NCI-H1930 (cell line): ENCODE measurements around the gene ATP5F1E.
"Not testable (repeated sequence)": the region's sequence is repeated elsewhere in the genome, so short reads cannot be mapped to it uniquely, and the experiment has no call there.

Source experiments
- DNase-seq, 2 experiments: peaks; one replicate each; lab custom pipeline; 2025; lab: John Stamatoyannopoulos, UW

ATP5F1E gene

GRCh38 chr20:59019217-59019616, 12.9 kb downstream of the ATP5F1E start, which contains the start of gene TUBB1:
Gene TUBB1, plus strand, starts transcription at chr20:59019429. Its CDS starts 94 bp downstream, at chr20:59019523.
- no peak for DNase-seq

DNA sequence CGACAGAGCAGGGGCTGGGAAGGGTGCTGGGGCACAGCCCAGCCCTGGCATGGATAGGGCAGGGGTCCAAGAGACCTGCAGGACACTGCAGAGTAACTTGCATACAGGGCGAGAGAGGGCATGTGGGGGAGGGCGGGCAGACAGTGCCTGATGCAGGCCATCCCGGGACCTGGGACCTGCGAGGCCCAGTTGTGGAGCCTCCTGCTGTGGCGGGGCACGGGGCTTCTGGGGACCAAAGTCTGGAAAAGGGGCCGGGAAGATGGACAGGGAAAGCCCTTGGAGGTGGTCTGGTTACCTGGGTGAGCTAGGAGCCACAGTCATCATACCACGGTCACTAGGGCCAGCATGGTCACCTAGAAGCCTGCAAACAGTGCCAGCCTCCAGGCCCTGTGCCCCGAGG, 13.3 kb downstream of the ATP5F1E start:
- no peak for DNase-seq

DNA sequence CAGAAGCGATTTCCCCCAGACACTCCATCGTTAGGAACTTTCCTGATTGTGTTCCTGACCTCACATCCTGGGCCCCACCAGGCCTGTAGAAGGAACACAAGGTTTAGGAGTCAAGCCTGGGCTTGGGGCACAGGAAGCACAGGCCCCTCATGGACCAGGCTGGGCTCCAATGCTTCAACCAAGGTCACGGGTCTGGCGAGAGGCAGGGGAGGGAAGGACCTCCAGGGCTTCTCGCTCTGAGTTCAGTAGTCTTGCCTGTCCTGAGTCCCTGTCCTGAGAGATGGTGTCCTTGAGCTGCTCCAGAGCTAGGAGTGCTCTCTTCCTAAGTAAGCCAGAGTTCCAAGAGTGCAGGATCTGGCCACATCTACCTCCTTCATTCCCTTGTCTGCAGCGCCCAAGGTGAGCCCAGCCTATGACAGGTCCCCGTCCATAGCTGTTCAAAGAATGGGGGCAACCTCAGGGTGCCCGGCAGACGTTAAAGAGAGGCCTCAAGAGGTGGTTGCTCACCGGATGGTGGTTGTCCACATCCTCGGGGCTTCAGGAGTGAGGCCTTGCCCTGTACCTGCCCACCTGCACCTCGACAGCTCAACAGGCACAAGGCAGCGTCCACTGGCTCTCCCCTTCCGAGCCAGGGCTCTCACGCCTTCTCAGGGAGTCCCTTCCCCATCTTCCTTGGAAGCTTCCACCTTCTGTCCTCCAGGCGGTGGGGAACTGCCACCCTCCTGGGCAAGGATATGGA, 14.5 kb downstream of the ATP5F1E start:
- no peak for DNase-seq

GRCh38 chr20:59016795-59017492, 15.2 kb downstream of the ATP5F1E start:
- DNase-seq = no peak

- DNase-seq = no peak
Measured at GRCh38 chr20:59015812-59016711, 16.1 kb downstream of the ATP5F1E start.

- DNase-seq = no peak
Measured at GRCh38 chr20:59015411-59015810, 16.7 kb downstream of the ATP5F1E start.

DNA sequence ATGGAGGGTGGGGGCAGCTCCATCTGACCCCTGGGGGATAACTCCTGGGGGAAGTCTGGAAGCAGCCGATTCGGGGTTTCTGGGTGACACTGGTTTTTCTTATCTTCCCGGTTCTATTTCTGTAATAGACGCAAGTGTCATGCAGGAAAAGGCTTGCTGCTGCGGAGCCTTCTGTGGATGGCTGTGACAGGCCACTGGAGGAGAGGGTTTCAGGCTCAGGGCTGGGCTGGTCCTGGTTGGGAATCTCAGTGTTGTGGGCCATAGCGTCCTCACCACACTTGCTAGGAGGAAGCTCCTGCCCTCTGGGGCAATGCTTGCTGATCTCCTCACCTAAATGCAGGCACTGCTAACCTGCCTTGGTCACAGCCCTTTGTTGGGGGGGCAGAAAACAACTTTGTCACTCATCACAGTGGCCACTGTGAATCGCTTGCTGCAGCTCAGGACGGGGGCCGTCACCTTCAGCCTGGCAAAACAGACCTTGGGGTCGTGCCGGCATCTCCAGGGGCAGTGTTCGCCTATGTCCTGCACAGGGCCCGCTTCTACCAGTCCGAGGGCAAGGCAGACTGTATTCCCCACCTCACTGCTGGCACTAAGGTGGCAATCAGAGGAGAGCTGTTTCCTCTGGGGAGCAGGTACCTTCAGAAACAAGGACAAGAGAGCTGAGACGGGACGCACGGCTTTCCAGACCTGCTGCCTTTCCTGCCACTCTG, 17.3 kb downstream of the ATP5F1E start:
- no peak for DNase-seq

GRCh38 chr20:59013959-59014608, 18.1 kb downstream of the ATP5F1E start:
- DNase-seq = no peak

GRCh38 chr20:59013031-59013951, 18.8 kb downstream of the ATP5F1E start:
- no peak for DNase-seq

GRCh38 chr20:59011874-59012157, 20.3 kb downstream of the ATP5F1E start:
- DNase-seq = not testable (repeated sequence)

GRCh38 chr20:59010995-59011873, 20.9 kb downstream of the ATP5F1E start:
- DNase-seq = no peak

DNA sequence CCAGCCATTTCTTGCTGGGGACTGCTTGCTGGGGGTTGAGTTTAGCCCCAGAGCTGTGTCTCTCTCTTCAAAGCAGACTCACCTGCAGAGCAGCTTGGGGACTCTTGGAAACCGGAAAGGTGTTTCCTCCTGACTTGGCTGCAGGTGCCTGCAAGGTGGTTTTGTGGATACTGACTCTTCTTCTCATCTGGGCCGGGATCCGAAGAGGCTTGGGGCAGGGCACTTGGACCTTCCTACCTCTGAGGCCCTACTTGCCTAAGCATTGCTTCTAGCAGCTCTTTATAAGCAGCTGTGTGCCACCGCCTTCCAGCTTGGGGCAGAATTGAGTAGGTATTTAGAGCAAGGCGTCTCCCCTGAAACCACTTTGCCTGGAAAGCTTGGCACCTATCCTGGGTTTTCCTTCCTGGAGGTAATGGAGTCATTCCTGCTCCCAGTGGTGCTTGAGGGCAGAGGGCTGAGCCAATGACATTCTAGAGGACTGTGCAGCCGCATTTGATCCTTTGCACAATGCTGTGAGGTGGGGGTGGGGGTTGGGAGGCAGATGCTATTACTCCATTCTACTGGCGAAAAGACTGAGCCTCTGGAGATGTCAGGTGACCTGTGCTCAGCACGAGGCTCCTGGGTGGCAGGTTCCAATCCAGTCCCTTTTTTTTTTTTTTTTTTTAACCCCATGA, 21.7 kb downstream of the ATP5F1E start:
- no peak for DNase-seq

DNA sequence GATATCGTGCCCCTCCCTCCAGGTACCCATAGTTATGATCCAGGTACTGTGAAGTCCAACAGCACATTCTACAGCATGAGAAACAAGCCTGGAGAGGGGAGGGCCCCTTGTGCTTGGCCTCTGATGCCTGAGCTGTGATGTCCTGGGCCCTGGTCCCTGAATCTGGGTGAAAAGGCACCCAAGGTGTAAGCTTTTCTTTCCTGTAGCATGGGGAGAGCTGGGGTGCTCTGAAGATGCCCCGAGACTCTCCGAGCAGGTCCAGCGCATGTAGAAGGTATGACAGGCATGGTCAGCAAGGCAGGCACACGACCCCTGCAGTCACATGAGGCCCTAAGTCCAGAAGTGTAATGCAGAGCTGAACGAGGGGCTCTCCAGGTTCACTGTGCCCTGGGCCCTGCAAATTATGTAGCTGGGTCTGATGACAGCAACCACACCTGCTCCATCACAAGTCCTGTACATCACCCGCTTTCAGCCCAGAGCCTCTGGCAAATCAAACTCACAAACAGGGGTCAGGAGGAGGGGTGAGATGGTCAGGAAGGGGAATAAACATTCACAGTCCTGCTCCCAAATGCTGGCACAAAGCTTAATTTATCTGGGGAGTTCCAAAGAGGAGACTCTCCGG, 23.3 kb downstream of the ATP5F1E start:
- no peak for DNase-seq

DNA sequence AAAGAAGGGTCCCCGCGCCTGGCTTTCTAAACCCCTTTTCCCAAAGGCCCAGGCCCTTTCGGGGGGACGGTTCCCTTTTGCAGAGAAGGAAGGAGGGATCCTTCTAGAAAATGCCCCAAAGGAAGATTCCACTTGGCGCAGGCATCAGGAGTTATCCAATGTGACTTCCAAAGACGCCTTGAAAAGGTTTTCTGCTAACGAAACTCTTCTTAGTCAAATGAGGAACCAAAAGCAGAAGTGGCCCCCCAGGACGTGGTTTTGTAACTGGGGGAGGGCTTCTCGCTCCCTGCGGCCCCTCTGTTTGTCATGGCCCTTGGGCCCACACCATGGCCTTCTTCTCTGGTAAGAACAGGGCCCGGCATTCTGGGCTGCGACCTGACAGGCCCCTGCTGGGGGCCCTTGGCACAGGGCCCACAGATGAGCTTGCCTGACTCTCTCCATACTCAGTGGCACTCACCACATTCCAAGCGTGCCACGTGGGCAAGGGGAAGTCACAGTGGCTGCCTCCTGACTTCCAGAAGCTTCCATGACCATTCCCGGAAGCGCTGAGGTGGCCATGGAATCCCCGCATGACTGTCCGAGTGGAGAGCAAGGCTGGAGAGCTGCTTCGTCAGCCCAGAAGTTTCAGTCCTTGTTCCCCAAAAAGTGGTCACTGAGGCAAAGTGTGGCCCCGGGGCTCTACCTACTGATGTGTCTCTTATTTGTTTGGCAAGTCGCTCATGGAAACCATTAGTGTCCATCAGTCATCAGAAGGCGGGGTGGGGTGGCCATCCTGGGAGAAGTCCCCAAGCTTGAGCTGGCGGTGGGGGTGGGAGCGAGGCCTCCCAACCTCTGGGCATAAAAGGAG, 24.2 kb downstream of the ATP5F1E start:
- no peak for DNase-seq

- no peak for DNase-seq
Measured at GRCh38 chr20:59006864-59007664, 25.1 kb downstream of the ATP5F1E start, which contains the start of gene CTSZ. Gene CTSZ, minus strand, starts transcription at chr20:59007254. Its CDS starts 126 bp downstream, at chr20:59007128.

DNA sequence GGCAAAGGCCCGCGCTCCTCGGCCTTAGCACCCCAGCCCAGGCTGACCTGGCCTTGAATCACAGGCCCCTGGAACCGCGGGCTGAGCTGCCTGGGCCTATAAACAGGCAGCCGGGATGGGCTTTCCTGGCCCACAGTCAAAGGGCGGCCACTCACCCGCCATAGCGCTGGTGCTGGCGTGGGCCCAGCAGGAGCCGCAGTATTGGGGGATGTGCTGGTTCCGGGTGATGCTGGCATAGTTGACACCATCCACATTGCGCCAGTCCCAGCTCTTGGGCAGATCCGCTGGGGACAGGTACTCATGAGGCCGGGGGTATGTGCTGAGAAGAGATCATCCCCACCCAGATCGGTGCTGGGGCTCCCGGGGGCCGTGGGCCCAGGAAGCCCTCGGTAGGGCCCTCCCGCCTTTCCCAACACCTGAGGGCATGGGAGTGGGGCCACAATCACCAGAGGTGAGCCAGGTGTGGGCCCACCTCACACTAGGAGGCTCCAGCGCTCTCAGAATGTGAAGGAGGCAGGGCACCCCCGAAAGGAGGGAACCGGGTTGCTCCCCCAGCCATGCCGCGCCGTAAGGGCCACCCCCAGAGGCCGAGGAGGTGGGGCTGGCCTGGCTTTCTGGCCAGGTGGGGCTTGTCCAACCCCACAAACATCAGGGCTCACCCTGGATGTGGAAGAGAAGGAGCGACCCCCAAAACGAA, 25.8 kb downstream of the ATP5F1E start:
- DNase-seq = no peak
